NK-92 treated with Interleukin-12 subunit alpha and Interleukin-12 subunit beta, amount 100 ng/mL, for 24 hours (cell line): ENCODE results near the gene AKAP6.

Experiments
- DNase-seq: peaks from one replicate; lab custom pipeline; 2025; lab: John Stamatoyannopoulos, UW

AKAP6 gene

GRCh38 chr14:32478050-32478449 is 149.0 kb downstream of the AKAP6 start:
- DNase-seq, result no peak

- no peak for DNase-seq
Observed at GRCh38 chr14:32480337-32480736, 151.2 kb downstream of the AKAP6 start.

GRCh38 chr14:32481707-32482106 is 152.6 kb downstream of the AKAP6 start:
- no peak for DNase-seq

GRCh38 chr14:32491416-32492016 is 162.4 kb downstream of the AKAP6 start:
- DNase-seq, result no peak

GRCh38 chr14:32492457-32492856 is 163.4 kb downstream of the AKAP6 start:
- no peak for DNase-seq

GRCh38 chr14:32494609-32495434 is 165.7 kb downstream of the AKAP6 start:
- DNase-seq, result no peak

- no peak for DNase-seq
Observed at GRCh38 chr14:32495435-32495734, 166.3 kb downstream of the AKAP6 start.

GRCh38 chr14:32497248-32497647 is 168.2 kb downstream of the AKAP6 start:
- no peak for DNase-seq

GRCh38 chr14:32507029-32507984 is 178.2 kb downstream of the AKAP6 start:
- DNase-seq, result no peak

- no peak for DNase-seq
Observed at GRCh38 chr14:32508281-32508680, 179.2 kb downstream of the AKAP6 start.

GRCh38 chr14:32509632-32510187 is 180.6 kb downstream of the AKAP6 start:
- no peak for DNase-seq

GRCh38 chr14:32510815-32511214 is 181.7 kb downstream of the AKAP6 start:
- DNase-seq, result no peak

- no peak for DNase-seq
Observed at GRCh38 chr14:32512348-32512747, 183.2 kb downstream of the AKAP6 start.

- DNase-seq, result no peak
Observed at GRCh38 chr14:32512813-32513212, 183.7 kb downstream of the AKAP6 start.

GRCh38 chr14:32513571-32514009 is 184.5 kb downstream of the AKAP6 start:
- DNase-seq, result no peak

- no peak for DNase-seq
Observed at GRCh38 chr14:32514236-32514635, 185.1 kb downstream of the AKAP6 start.

GRCh38 chr14:32514681-32515080 is 185.6 kb downstream of the AKAP6 start:
- no peak for DNase-seq

- DNase-seq, result no peak
Observed at GRCh38 chr14:32524609-32525375, 195.7 kb downstream of the AKAP6 start.

- DNase-seq, result no peak
Observed at GRCh38 chr14:32525591-32525990, 196.5 kb downstream of the AKAP6 start.

- no peak for DNase-seq
Observed at GRCh38 chr14:32530800-32531199, 201.7 kb downstream of the AKAP6 start.

- no peak for DNase-seq
Observed at GRCh38 chr14:32531942-32532515, 202.9 kb downstream of the AKAP6 start.
